Measurements from ENCODE around the gene RIOK1. TPM values are rescaled to one million over a fixed set of nuclear protein-coding genes. Genes with fewer than 3 reads are reported as not detected.
A peak's percentile ranks its signal among the peaks of the same experiment; 100 is the strongest.

Gene RIOK1
- total and polyA plus RNA-seq, 2 of the 13 experiments (the other 11 are each of a cell fraction or from before 2014, with no cell fraction given): 9.4 to 37.8 TPM

DNA sequence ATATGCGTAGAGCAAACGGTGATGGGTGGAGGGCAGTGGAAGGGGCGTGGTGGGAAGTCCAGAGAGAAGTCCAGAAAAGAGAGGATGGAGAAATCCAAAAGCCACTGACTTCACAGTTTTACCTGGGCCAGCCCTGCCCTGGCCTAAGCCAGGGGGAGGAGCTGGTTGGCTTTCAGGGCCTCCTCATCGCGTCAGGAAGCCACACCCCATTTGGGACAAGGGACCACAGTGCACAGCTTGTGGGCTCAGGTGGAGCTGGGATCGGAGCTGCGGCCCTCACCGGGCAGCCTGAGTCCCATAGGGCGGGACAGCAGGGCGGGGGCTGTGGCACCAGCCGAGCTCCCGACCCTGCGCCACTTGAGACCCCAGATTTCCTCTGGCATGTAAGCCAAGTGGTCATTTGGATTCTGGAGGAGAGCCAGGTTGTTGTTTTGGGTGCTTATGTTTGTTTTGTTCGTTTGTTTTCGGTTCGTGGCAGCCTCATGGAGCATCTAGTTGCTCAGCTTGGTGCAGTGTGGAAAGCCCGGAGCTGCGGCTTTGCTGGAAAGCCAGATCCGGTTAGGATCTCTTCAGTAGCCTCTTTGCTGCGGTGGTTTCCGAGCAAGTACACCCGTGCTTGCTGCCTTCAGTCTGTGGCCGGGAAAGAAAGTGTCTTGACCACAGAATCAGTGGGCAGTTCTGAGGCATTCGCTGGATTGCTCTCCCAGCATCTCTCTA lies 42.2 kb downstream of the RIOK1 start (continued):
- TF ChIP-seq ZBTB39 (CRISPR knock-in tag; IDR thresholded peaks at IDR 0.05) (no peak), PITX1 (CRISPR knock-in tag; IDR thresholded peaks at IDR 0.05) (no peak), MAZ (IDR thresholded peaks at IDR 0.05; ENCODE audit: borderline replicate concordance, low read depth, low read length) (no peak), MAZ (CRISPR knock-in tag; IDR thresholded peaks at IDR 0.05; ENCODE audit: low read depth) (no peak; the same call in 1 of the 2 replicates), NCOR1 (IDR thresholded peaks at IDR 0.05; ENCODE audit: borderline replicate concordance, low read length) (no peak), ZNF605 (CRISPR knock-in tag; IDR thresholded peaks at IDR 0.05) (no peak), ZNF431 (CRISPR knock-in tag; IDR thresholded peaks at IDR 0.05; ENCODE audit: borderline replicate concordance, low read depth) (no peak), MATR3 (CRISPR knock-in tag; IDR thresholded peaks at IDR 0.05) (no peak), ZC3H13 (CRISPR knock-in tag; IDR thresholded peaks at IDR 0.05) (no peak), MEIS1 (CRISPR knock-in tag; IDR thresholded peaks at IDR 0.05; ENCODE audit: borderline replicate concordance) (0 out of 2 replicates have a peak, but pooled peaks have one; percentile 20), KLF11 (CRISPR knock-in tag; IDR thresholded peaks at IDR 0.05) (no peak), FOSL2 (CRISPR knock-in tag; IDR thresholded peaks at IDR 0.05) (peak; percentile 36; the same call in 1 of the 2 replicates), KDM1A (CRISPR knock-in tag; IDR thresholded peaks at IDR 0.05) (no peak), ZNF652 (CRISPR knock-in tag; IDR thresholded peaks at IDR 0.05; ENCODE audit: borderline replicate concordance, low read depth) (no peak), MBD4 (IDR thresholded peaks at IDR 0.05; ENCODE audit: borderline replicate concordance, low read length) (no peak), KAT2B (IDR thresholded peaks at IDR 0.05; ENCODE audit: borderline replicate concordance, low read depth, low read length) (no peak), SMARCE1 (IDR thresholded peaks at IDR 0.05; ENCODE audit: borderline replicate concordance) (no peak), PHF8 (CRISPR knock-in tag; IDR thresholded peaks at IDR 0.05) (no peak), IKZF1 (IDR thresholded peaks at IDR 0.05) (no peak), ZNF589 (CRISPR knock-in tag; conservative IDR thresholded peaks at IDR 0.05) (no peak), SNRNP70 (IDR thresholded peaks at IDR 0.05; ENCODE audit: low read depth, low read length) (no peak), SETDB1 (CRISPR knock-in tag; IDR thresholded peaks at IDR 0.05; ENCODE audit: borderline replicate concordance) (0 out of 2 replicates have a peak, but pooled peaks have one; percentile 9)
- TF ChIP-seq, protein P1, sequence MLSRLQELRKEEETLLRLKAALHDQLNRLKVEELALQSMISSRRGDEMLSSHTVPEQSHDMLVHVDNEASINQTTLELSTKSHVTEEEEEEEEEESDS (CRISPR knock-in tag; IDR thresholded peaks at IDR 0.05; ENCODE audit: borderline replicate concordance): no peak
- TF ChIP-seq, protein P2, sequence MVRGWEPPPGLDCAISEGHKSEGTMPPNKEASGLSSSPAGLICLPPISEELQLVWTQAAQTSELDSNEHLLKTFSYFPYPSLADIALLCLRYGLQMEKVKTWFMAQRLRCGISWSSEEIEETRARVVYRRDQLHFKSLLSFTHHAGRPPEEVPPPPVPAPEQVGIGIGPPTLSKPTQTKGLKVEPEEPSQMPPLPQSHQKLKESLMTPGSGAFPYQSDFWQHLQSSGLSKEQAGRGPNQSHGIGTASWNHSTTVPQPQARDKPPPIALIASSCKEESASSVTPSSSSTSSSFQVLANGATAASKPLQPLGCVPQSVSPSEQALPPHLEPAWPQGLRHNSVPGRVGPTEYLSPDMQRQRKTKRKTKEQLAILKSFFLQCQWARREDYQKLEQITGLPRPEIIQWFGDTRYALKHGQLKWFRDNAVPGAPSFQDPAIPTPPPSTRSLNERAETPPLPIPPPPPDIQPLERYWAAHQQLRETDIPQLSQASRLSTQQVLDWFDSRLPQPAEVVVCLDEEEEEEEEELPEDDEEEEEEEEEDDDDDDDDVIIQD (CRISPR knock-in tag; IDR thresholded peaks at IDR 0.05; ENCODE audit: low read depth): no peak; the same call in 1 of the 2 replicates
- TF ChIP-seq, protein P3, sequence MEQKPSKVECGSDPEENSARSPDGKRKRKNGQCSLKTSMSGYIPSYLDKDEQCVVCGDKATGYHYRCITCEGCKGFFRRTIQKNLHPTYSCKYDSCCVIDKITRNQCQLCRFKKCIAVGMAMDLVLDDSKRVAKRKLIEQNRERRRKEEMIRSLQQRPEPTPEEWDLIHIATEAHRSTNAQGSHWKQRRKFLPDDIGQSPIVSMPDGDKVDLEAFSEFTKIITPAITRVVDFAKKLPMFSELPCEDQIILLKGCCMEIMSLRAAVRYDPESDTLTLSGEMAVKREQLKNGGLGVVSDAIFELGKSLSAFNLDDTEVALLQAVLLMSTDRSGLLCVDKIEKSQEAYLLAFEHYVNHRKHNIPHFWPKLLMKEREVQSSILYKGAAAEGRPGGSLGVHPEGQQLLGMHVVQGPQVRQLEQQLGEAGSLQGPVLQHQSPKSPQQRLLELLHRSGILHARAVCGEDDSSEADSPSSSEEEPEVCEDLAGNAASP (CRISPR knock-in tag; IDR thresholded peaks at IDR 0.05; ENCODE audit: borderline replicate concordance): no peak
- TF ChIP-seq, protein P4, sequence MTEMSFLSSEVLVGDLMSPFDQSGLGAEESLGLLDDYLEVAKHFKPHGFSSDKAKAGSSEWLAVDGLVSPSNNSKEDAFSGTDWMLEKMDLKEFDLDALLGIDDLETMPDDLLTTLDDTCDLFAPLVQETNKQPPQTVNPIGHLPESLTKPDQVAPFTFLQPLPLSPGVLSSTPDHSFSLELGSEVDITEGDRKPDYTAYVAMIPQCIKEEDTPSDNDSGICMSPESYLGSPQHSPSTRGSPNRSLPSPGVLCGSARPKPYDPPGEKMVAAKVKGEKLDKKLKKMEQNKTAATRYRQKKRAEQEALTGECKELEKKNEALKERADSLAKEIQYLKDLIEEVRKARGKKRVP (CRISPR knock-in tag; IDR thresholded peaks at IDR 0.05): no peak

Measured in HepG2 (cell line).